Measurements from ENCODE around the gene ELAPOR2. TPM values are rescaled to one million over a fixed set of nuclear protein-coding genes. Genes with fewer than 3 reads are reported as not detected.

Gene ELAPOR2
- total RNA-seq, 1 donor from 2014 or later, result 15.4 TPM

- DNase-seq (ENCODE audit: low read depth), result no peak
- Histone ChIP-seq H3K27me3 (ENCODE audit: control insufficient read depth, insufficient read depth, low read length) (no peaks in the 10 kb centered on the region), H3K4me3 (ENCODE audit: low read depth, low read length) (no peak overlapping the region), H3K36me3 (ENCODE audit: control insufficient read depth, insufficient read depth, low read length) (no peaks in the 10 kb centered on the region)
- TF ChIP-seq CTCF (IDR thresholded peaks at IDR 0.05; ENCODE audit: insufficient read depth, low read length, poor library complexity, severe bottlenecking), result no peak
These were observed 23.2 kb upstream of the ELAPOR2 start for GRCh38 chr7:87082675-87083074.

GRCh38 chr7:87075671-87076404, 16.4 kb upstream of the ELAPOR2 start:
- no peak for DNase-seq (ENCODE audit: low read depth)
- no peak for TF ChIP-seq CTCF (IDR thresholded peaks at IDR 0.05; ENCODE audit: insufficient read depth, low read length, poor library complexity, severe bottlenecking)
- no peaks in the 10 kb centered on the region for H3K36me3 ChIP-seq (ENCODE audit: control insufficient read depth, insufficient read depth, low read length)
- no peak overlapping the region for H3K4me3 ChIP-seq (ENCODE audit: low read depth, low read length)
- no peaks in the 10 kb centered on the region for H3K27me3 ChIP-seq (ENCODE audit: control insufficient read depth, insufficient read depth, low read length)

GRCh38 chr7:87067788-87068187, 8.3 kb upstream of the ELAPOR2 start:
- no peaks in the 10 kb centered on the region for H3K36me3 ChIP-seq (ENCODE audit: control insufficient read depth, insufficient read depth, low read length)
- no peaks in the 10 kb centered on the region for H3K27me3 ChIP-seq (ENCODE audit: control insufficient read depth, insufficient read depth, low read length)
- TF ChIP-seq CTCF (IDR thresholded peaks at IDR 0.05; ENCODE audit: insufficient read depth, low read length, poor library complexity, severe bottlenecking), result no peak
- no peak for DNase-seq (ENCODE audit: low read depth)
- H3K4me3 ChIP-seq (ENCODE audit: low read depth, low read length), result no peak overlapping the region

- H3K4me3 ChIP-seq (ENCODE audit: low read depth, low read length), result no peak overlapping the region
- DNase-seq (ENCODE audit: low read depth), result no peak
- peaks cover 6% of the 10 kb centered on the region for H3K27me3 ChIP-seq (ENCODE audit: control insufficient read depth, insufficient read depth, low read length)
- H3K36me3 ChIP-seq (ENCODE audit: control insufficient read depth, insufficient read depth, low read length), result no peaks in the 10 kb centered on the region
- TF ChIP-seq CTCF (IDR thresholded peaks at IDR 0.05; ENCODE audit: insufficient read depth, low read length, poor library complexity, severe bottlenecking), result no peak
These were observed 759 bp upstream of the ELAPOR2 start for GRCh38 chr7:87060288-87060537.

GRCh38 chr7:87058744-87059524, 520 bp downstream of the ELAPOR2 start:
- no peak for TF ChIP-seq CTCF (IDR thresholded peaks at IDR 0.05; ENCODE audit: insufficient read depth, low read length, poor library complexity, severe bottlenecking)
- Histone ChIP-seq H3K27me3 (ENCODE audit: control insufficient read depth, insufficient read depth, low read length) (peaks cover 6% of the 10 kb centered on the region), H3K36me3 (ENCODE audit: control insufficient read depth, insufficient read depth, low read length) (no peaks in the 10 kb centered on the region), H3K4me3 (ENCODE audit: low read depth, low read length) (peak overlapping the region; percentile 46)
- no peak for DNase-seq (ENCODE audit: low read depth)

Data from kidney epithelial cell (primary cell).